GM12878 (cell line): ENCODE measurements around the gene COPG2. TPM values are rescaled to one million over a fixed set of nuclear protein-coding genes. Genes with fewer than 3 reads are reported as not detected.

Source experiments
- ATAC-seq: fragments of 200-7000 bp; cut with Tn5 transposase; 3 replicates; pipeline ENCODE4 v1.9.1; 2020; ENCODE audit warnings: mild to moderate bottlenecking, moderate library complexity
- BruUV-seq: library from RNA; stranded (reverse); fragments of 400-500 nt; replicated peaks from 2 replicates; lab custom pipeline; 2021; lab: Mats Ljungman, UMichigan
- CTCF ChIA-PET: fragments of 300-600 bp; sonication (Branson Sonifier 250); formaldehyde crosslinking; extraction: SDS; loops from one replicate; lab custom pipeline; 2021; ENCODE audit warnings: inconsistent platforms; lab: Yijun Ruan, JAX
- POLR2A ChIA-PET: fragments of 350-600 bp; formaldehyde crosslinking; extraction: SDS; loops from one replicate; lab custom pipeline; 2021; ENCODE audit warnings: inconsistent platforms; lab: Charles Lee
- RAD21 ChIA-PET: fragments of 300-600 bp; sonication (Branson Sonifier 250); formaldehyde crosslinking; loops from one replicate; lab custom pipeline; 2023; ENCODE audit warnings: antibody characterized with exemption; ENCODE audit not compliant: unreplicated experiment; lab: Charles Lee
- SMC1A ChIA-PET: fragments of 300-600 bp; sonication (Branson Sonifier 250); formaldehyde crosslinking; loops from one replicate; lab custom pipeline; 2023; ENCODE audit not compliant: unreplicated experiment, uncharacterized antibody; lab: Charles Lee
- DNase-seq: peaks from one replicate; pipeline ENCODE4 v3.0.0-alpha.2; 2011; ENCODE audit warnings: low read depth, low spot score
- FAIRE-seq: peaks from 3 replicates; lab custom pipeline; 2011; peaks lifted over from hg19 to GRCh38; lab: Jason Lieb, UNC
- H2AFZ ChIP-seq: 2 replicates; pipeline ENCODE4 v1.6.0; 2011; ENCODE audit warnings: low read depth, low read length, control low read depth; ENCODE audit not compliant: control insufficient read depth
- H3K27ac ChIP-seq: 2 replicates; pipeline ENCODE4 v1.5.1; 2011; ENCODE audit warnings: control low read depth; ENCODE audit not compliant: control insufficient read depth, insufficient read depth
- H3K27me3 ChIP-seq, 2 experiments: replicated peaks in 1 of 2; 2 replicates each; pipeline versions ENCODE4 v1.6.0 to v1.6.1; 2011; ENCODE audit warnings: low read length in 1 of 2; ENCODE audit not compliant: control insufficient read depth in 2 of 2, insufficient read depth in 2 of 2
- H3K36me3 ChIP-seq, 2 experiments: 2 replicates each; pipeline ENCODE4 v1.5.1; 2011; ENCODE audit warnings: low read length in 1 of 2; ENCODE audit not compliant: control insufficient read depth in 2 of 2, insufficient read depth in 2 of 2
- H3K4me1 ChIP-seq: 2 replicates; pipeline ENCODE4 v1.6.1; 2011; ENCODE audit warnings: mild to moderate bottlenecking, low read length, moderate library complexity, mixed read lengths; ENCODE audit not compliant: control insufficient read depth, insufficient read depth
- H3K4me2 ChIP-seq: 2 replicates; pipeline ENCODE4 v1.6.0; 2011; ENCODE audit warnings: control low read depth; ENCODE audit not compliant: control insufficient read depth, insufficient read depth
- H3K4me3 ChIP-seq: fragments of 200-600 bp; sonication (generic); 2 replicates; pipeline ENCODE4 v1.5.1; 2016
- H3K79me2 ChIP-seq: 2 replicates; pipeline ENCODE4 v1.6.0; 2011; ENCODE audit warnings: low read length; ENCODE audit not compliant: control insufficient read depth, insufficient read depth
- H3K9ac ChIP-seq: 2 replicates; pipeline ENCODE4 v1.8.0; 2011; ENCODE audit warnings: low read length, control low read depth, mixed read lengths; ENCODE audit not compliant: control insufficient read depth, insufficient read depth
- H3K9me3 ChIP-seq: replicated peaks from 3 replicates; pipeline ENCODE4 v1.5.1; 2011; ENCODE audit warnings: mild to moderate bottlenecking, low read length; ENCODE audit not compliant: control insufficient read depth, insufficient read depth
- H4K20me1 ChIP-seq: 2 replicates; pipeline ENCODE4 v1.6.0; 2011; ENCODE audit not compliant: control insufficient read depth, insufficient read depth
- CHD4 ChIP-seq: fragments of 200-600 bp; sonication (generic); IDR thresholded peaks from 2 replicates; pipeline ENCODE4 v1.6.1; 2016; ENCODE audit warnings: mild to moderate bottlenecking
- E2F8 ChIP-seq: fragments of 450-650 bp; IDR thresholded peaks from 2 replicates; pipeline ENCODE4 v1.6.1; 2018; ENCODE audit warnings: mild to moderate bottlenecking, low read depth, moderate library complexity; ENCODE audit not compliant: partially characterized antibody
- FOS ChIP-seq: IDR thresholded peaks from 3 replicates; pipeline ENCODE4 v1.6.1; 2011; ENCODE audit warnings: borderline replicate concordance; ENCODE audit not compliant: insufficient read length; ENCODE audit errors: extremely low read depth
- GABPA ChIP-seq: IDR thresholded peaks from 2 replicates; pipeline ENCODE4 v1.6.1; 2014; ENCODE audit warnings: antibody characterized with exemption, low read depth, mild to moderate bottlenecking, inconsistent platforms
- GATAD2B ChIP-seq: fragments of 450-650 bp; conservative IDR thresholded peaks from 2 replicates; pipeline ENCODE4 v1.6.1; 2017; ENCODE audit warnings: low read depth, mild to moderate bottlenecking, moderate library complexity
- JUND ChIP-seq: IDR thresholded peaks from 2 replicates; pipeline ENCODE4 v1.6.1; 2012; ENCODE audit warnings: low read depth, mild to moderate bottlenecking, low read length, improper control_type of control experiment, moderate library complexity
- NFYA ChIP-seq: IDR thresholded peaks from 2 replicates; pipeline ENCODE4 v1.6.1; 2011; ENCODE audit warnings: low read depth, mild to moderate bottlenecking, low read length, improper control_type of control experiment, borderline replicate concordance
- PKNOX1 ChIP-seq: fragments of 450-650 bp; IDR thresholded peaks from 2 replicates; pipeline ENCODE4 v1.6.1; 2016; ENCODE audit warnings: mild to moderate bottlenecking
- RBBP5 ChIP-seq: fragments of 200-600 bp; sonication (generic); conservative IDR thresholded peaks from 2 replicates; pipeline ENCODE4 v1.6.1; 2016
- SREBF1 ChIP-seq: IDR thresholded peaks from 2 replicates; pipeline ENCODE4 v1.6.1; 2012; ENCODE audit warnings: mild to moderate bottlenecking, low read length
- TCF3 ChIP-seq: IDR thresholded peaks from 2 replicates; pipeline ENCODE4 v1.6.1; 2012; ENCODE audit warnings: low read depth, mild to moderate bottlenecking, low read length, borderline replicate concordance; ENCODE audit not compliant: insufficient read depth
- ZBTB4 ChIP-seq: fragments of 450-650 bp; formaldehyde crosslinking; IDR thresholded peaks from 2 replicates; pipeline ENCODE4 v1.4.0; 2022; ENCODE audit warnings: mild to moderate bottlenecking, moderate library complexity
- ZSCAN29 ChIP-seq: fragments of 450-650 bp; IDR thresholded peaks from 2 replicates; pipeline ENCODE4 v1.6.1; 2017; ENCODE audit warnings: mild to moderate bottlenecking, moderate library complexity
- WGBS: methylation state at CpG from one replicate; pipeline ENCODE4 v1.1.6; 2016; ENCODE audit warnings: low lambda C conversion rate; ENCODE audit not compliant: insufficient replicate concordance, insufficient coverage; ENCODE audit errors: missing lambda C conversion rate; 5-methylcytosine and 5-hydroxymethylcytosine counted together
- in situ Hi-C: fragments of 300-500 bp; cut with MboI; formaldehyde crosslinking; loops from 9 replicates; pipeline ENCODE4 v1.14.3; 2018; ENCODE audit warnings: mixed read lengths
- intact Hi-C: fragments of 100-400 bp; cut with micrococcal nuclease; formaldehyde crosslinking; loops from one replicate; pipeline ENCODE4 v1.14.2; 2022; ENCODE audit not compliant: unreplicated experiment
- polyA plus RNA-seq, 11 experiments: library from polyadenylated mRNA; depleted of rRNA in 4 of 11; unstranded in 6 of 11; stranded (reverse) in 5 of 11; fragments of >200 nt; fragmentation: Nextera tagmentation in 4 of 11; fragmentation: Illumina TruSeq in 1 of 11; extraction: Ambion mirVana in 4 of 11; extraction: Trizol in 1 of 11; gene quantifications; 1 replicate in 1 of 11; 2 replicates in 10 of 11; pipeline versions ENCODE4 v1.2.1 to v1.2.3, GENCODE V29; 2011 to 2016; ENCODE audit warnings: inconsistent platforms in 2 of 11, missing spikeins in 2 of 11, low read depth in 1 of 11
- total RNA-seq, 4 experiments: library from RNA; depleted of rRNA in 3 of 4; stranded (reverse); fragments of >200 nt in 3 of 4; fragmentation: Illumina TruSeq in 1 of 4; extraction: Trizol in 1 of 4; gene quantifications; 2 replicates each; pipeline versions ENCODE4 v1.2.1 to v1.2.3, GENCODE V29; 2013 to 2021

The COPG2 gene
- total and polyA plus RNA-seq, 10 of the 15 experiments (the other 5 are each of a cell fraction or from before 2014, with no cell fraction given) = 3.4 to 37.8 (median 16.7) TPM

- TF ChIP-seq CHD4 (no peak), TCF3 (no peak), GATAD2B (no peak)
These were observed 39.5 kb upstream of the COPG2 start (continued) for GRCh38 chr7:130708001-130708400.

- H3K9me3 ChIP-seq = no peaks in the 10 kb centered on the region; the same call in 2 of the 3 replicates
- H3K4me1 ChIP-seq = no peaks in the 10 kb centered on the region
- POLR2A ChIA-PET = interaction anchor here (0.5 kb wide), 1 partner anchor 82 kb away, joined by 4 read pairs; no protein-coding TSS in a partner anchor
- FAIRE-seq (no peak), ATAC-seq (no peak), DNase-seq (no peak)
- WGBS = 55% methylated on average over 1 of the region's 1 CpG
- in situ Hi-C loops = no loop called here
- TF ChIP-seq ZSCAN29 (no peak), E2F8 (no peak), GABPA (no peak), SREBF1 (no peak), PKNOX1 (no peak), ZBTB4 (no peak), JUND (no peak), NFYA (no peak), RBBP5 (no peak), FOS (no peak)
- H3K4me3 ChIP-seq = no peak overlapping the region
- H3K27ac ChIP-seq = no peak overlapping the region
- no peak overlapping the region for H2AFZ ChIP-seq
- CTCF ChIA-PET = no interaction called here
- no TSS peak for BruUV-seq
- SMC1A ChIA-PET = no interaction called here
- H3K4me2 ChIP-seq = no peak overlapping the region
- RAD21 ChIA-PET = no interaction called here
- H3K79me2 ChIP-seq = no peaks in the 10 kb centered on the region
- no peaks in the 10 kb centered on the region for H4K20me1 ChIP-seq
- H3K36me3 ChIP-seq = no peaks in the 10 kb centered on the region
- no peaks in the 10 kb centered on the region for H3K27me3 ChIP-seq
- no peak overlapping the region for H3K9ac ChIP-seq
- intact Hi-C loops = no loop called here
These were observed 35.3 kb upstream of the COPG2 start for GRCh38 chr7:130703851-130704250.
